H9 (cell line): ENCODE results near the gene GAS6. TPM values are rescaled to one million over a fixed set of nuclear protein-coding genes. Genes with fewer than 3 reads are reported as not detected.
A peak's percentile ranks its signal among the peaks of the same experiment; 100 is the strongest.
"Not testable (repeated sequence)": the region's sequence is repeated elsewhere in the genome, so short reads cannot be mapped to it uniquely, and the experiment has no call there.

ENCODE experiments used
- DNase-seq: peaks from one replicate; pipeline ENCODE4 v3.0.0-alpha.2; 2017
- H2AFZ ChIP-seq: one replicate; pipeline ENCODE4 v1.6.1; 2013; ENCODE audit warnings: mild to moderate bottlenecking, low read length, control low read depth, moderate library complexity
- H2AK5ac ChIP-seq: 2 replicates; pipeline ENCODE4 v1.6.1; 2013; ENCODE audit warnings: low read length, control low read depth, mixed read lengths; ENCODE audit not compliant: insufficient read length
- H2BK120ac ChIP-seq: one replicate; pipeline ENCODE4 v1.6.1; 2013; ENCODE audit warnings: low read depth, mild to moderate bottlenecking, low read length, control low read depth, inconsistent platforms; ENCODE audit not compliant: poor library complexity, severe bottlenecking
- H2BK12ac ChIP-seq: 2 replicates; pipeline ENCODE4 v1.6.1; 2013; ENCODE audit warnings: low read length, control low read depth, mixed read lengths, low read depth; ENCODE audit not compliant: insufficient read length
- H2BK15ac ChIP-seq: 2 replicates; pipeline ENCODE4 v1.6.1; 2013; ENCODE audit warnings: low read depth, low read length, control low read depth
- H2BK20ac ChIP-seq: one replicate; pipeline ENCODE4 v1.6.1; 2013; ENCODE audit warnings: low read depth, mild to moderate bottlenecking, low read length, control low read depth, inconsistent platforms; ENCODE audit not compliant: poor library complexity, severe bottlenecking
- H2BK5ac ChIP-seq: 2 replicates; pipeline ENCODE4 v1.6.1; 2013; ENCODE audit warnings: low read length, control low read depth, mixed read lengths; ENCODE audit not compliant: insufficient read length
- H3K14ac ChIP-seq: 2 replicates; pipeline ENCODE4 v1.6.1; 2013; ENCODE audit warnings: low read length, control low read depth; ENCODE audit not compliant: insufficient read depth
- H3K18ac ChIP-seq: 2 replicates; pipeline ENCODE4 v1.6.1; 2013; ENCODE audit warnings: low read depth, mild to moderate bottlenecking, mixed read lengths, low read length, control low read depth; ENCODE audit not compliant: insufficient read length
- H3K23ac ChIP-seq: 2 replicates; pipeline ENCODE4 v1.6.1; 2013; ENCODE audit warnings: low read length, control low read depth, mixed read lengths, low read depth; ENCODE audit not compliant: insufficient read length
- H3K23me2 ChIP-seq: 2 replicates; pipeline ENCODE4 v1.6.1; 2013; ENCODE audit warnings: low read depth, mild to moderate bottlenecking, mixed read lengths, low read length, control low read depth; ENCODE audit not compliant: insufficient read length, poor library complexity, severe bottlenecking
- H3K27ac ChIP-seq: 2 replicates; pipeline ENCODE4 v1.5.1; 2013; ENCODE audit warnings: low read length, control low read depth, mixed read lengths, low read depth; ENCODE audit not compliant: insufficient read length
- H3K27me3 ChIP-seq: 2 replicates; pipeline ENCODE4 v1.6.1; 2013; ENCODE audit warnings: low read length, control low read depth, inconsistent platforms; ENCODE audit not compliant: insufficient read depth
- H3K4ac ChIP-seq: 2 replicates; pipeline ENCODE4 v1.6.1; 2013; ENCODE audit warnings: low read depth, mild to moderate bottlenecking, control low read depth, inconsistent platforms, low read length, moderate library complexity
- H3K4me1 ChIP-seq: 2 replicates; pipeline ENCODE4 v1.6.1; 2013; ENCODE audit warnings: low read length, control low read depth, inconsistent platforms; ENCODE audit not compliant: insufficient read depth
- H3K4me2 ChIP-seq: 2 replicates; pipeline ENCODE4 v1.6.1; 2013; ENCODE audit warnings: low read length, control low read depth, mixed read lengths; ENCODE audit not compliant: insufficient read length, insufficient read depth
- H3K56ac ChIP-seq: 2 replicates; pipeline ENCODE4 v1.6.1; 2013; ENCODE audit warnings: low read depth, mild to moderate bottlenecking, mixed read lengths, low read length, control low read depth; ENCODE audit not compliant: insufficient read length
- H3K79me1 ChIP-seq: 2 replicates; pipeline ENCODE4 v1.6.1; 2013; ENCODE audit warnings: low read depth, mild to moderate bottlenecking, moderate library complexity, low read length, control low read depth, inconsistent platforms; ENCODE audit not compliant: insufficient read depth, poor library complexity, severe bottlenecking
- H3K79me2 ChIP-seq: 2 replicates; pipeline ENCODE4 v1.6.1; 2013; ENCODE audit warnings: low read length, control low read depth, inconsistent platforms; ENCODE audit not compliant: insufficient read depth
- H3K9ac ChIP-seq: 2 replicates; pipeline ENCODE4 v1.6.1; 2013; ENCODE audit warnings: low read length, control low read depth, mixed read lengths; ENCODE audit not compliant: insufficient read length; ENCODE audit errors: extremely low read depth
- H3K9me3 ChIP-seq: one replicate; pipeline ENCODE4 v1.6.1; 2013; ENCODE audit warnings: low read depth, low read length, inconsistent platforms; ENCODE audit not compliant: control insufficient read depth
- H3T11ph ChIP-seq: one replicate; pipeline ENCODE4 v1.6.1; 2013; ENCODE audit warnings: mild to moderate bottlenecking, low read length, control low read depth, inconsistent platforms
- H4K20me1 ChIP-seq: one replicate; pipeline ENCODE4 v1.6.1; 2013; ENCODE audit not compliant: control insufficient read depth, insufficient read length, insufficient read depth
- H4K5ac ChIP-seq: 2 replicates; pipeline ENCODE4 v1.6.1; 2013; ENCODE audit warnings: low read depth, mild to moderate bottlenecking, mixed read lengths, low read length, control low read depth; ENCODE audit not compliant: insufficient read length
- H4K8ac ChIP-seq: replicated peaks from 2 replicates; pipeline ENCODE4 v1.6.1; 2013; ENCODE audit warnings: low read length, control low read depth, mixed read lengths, low read depth; ENCODE audit not compliant: insufficient read length
- H4K91ac ChIP-seq: 2 replicates; pipeline ENCODE4 v1.6.1; 2013; ENCODE audit warnings: low read depth, mild to moderate bottlenecking, moderate library complexity, mixed read lengths, low read length, control low read depth; ENCODE audit not compliant: insufficient read length
- H3K27ac Mint-ChIP-seq, 3 experiments: 2 replicates in 2 of 3; 3 replicates in 1 of 3; pipeline ENCODE4 v1.8.0; 2020 to 2021; ENCODE audit warnings: mixed read lengths in 3 of 3, mild to moderate bottlenecking in 1 of 3, moderate library complexity in 1 of 3
- H3K27me3 Mint-ChIP-seq: 2 replicates; pipeline ENCODE4 v1.8.0; 2021; ENCODE audit warnings: low read depth, mild to moderate bottlenecking, moderate library complexity, mixed read lengths
- H3K36me3 Mint-ChIP-seq, 3 experiments: 2 replicates in 2 of 3; 3 replicates in 1 of 3; pipeline ENCODE4 v1.8.0; 2020 to 2021; ENCODE audit warnings: low read depth in 3 of 3, mixed read lengths in 3 of 3; ENCODE audit not compliant: insufficient read depth in 1 of 3
- H3K4me1 Mint-ChIP-seq, 2 experiments: 2 replicates each; pipeline ENCODE4 v1.8.0; 2020; ENCODE audit warnings: mixed read lengths in 2 of 2
- H3K4me3 Mint-ChIP-seq, 2 experiments: 2 replicates in 1 of 2; 3 replicates in 1 of 2; pipeline ENCODE4 v1.8.0; 2020 to 2021; ENCODE audit warnings: mild to moderate bottlenecking in 2 of 2, mixed read lengths in 2 of 2, moderate library complexity in 1 of 2
- H3K9me3 Mint-ChIP-seq, 2 experiments: 2 replicates in 1 of 2; 3 replicates in 1 of 2; pipeline ENCODE4 v1.8.0; 2020; ENCODE audit warnings: mild to moderate bottlenecking in 2 of 2, mixed read lengths in 2 of 2, moderate library complexity in 1 of 2
- WGBS: extraction: QIAGEN DNeasy Blood & Tissue Kit; methylation state at CpG from one replicate; pipeline ENCODE4 v1.1.7; 2013; ENCODE audit warnings: missing lambda C conversion rate, low lambda C conversion rate, mixed read lengths; ENCODE audit not compliant: insufficient read length; ENCODE audit errors: extremely low coverage; 5-methylcytosine and 5-hydroxymethylcytosine counted together
- long read RNA-seq: library from polyadenylated mRNA; unstranded; transcript quantifications from one replicate; pipeline ENCODE4 v2.0.0, GENCODE V29; 2020
- total RNA-seq: library from RNA; stranded (reverse); gene quantifications from 2 replicates; pipeline ENCODE4 v1.2.1, GENCODE V29; 2021
- TF ChIP-seq, protein P1 (sequence below): fragments of 200-600 bp; sonication (generic); conservative IDR thresholded peaks from 3 replicates; pipeline ENCODE4 v1.8.0; 2021; ENCODE audit warnings: antibody characterized with exemption, mild to moderate bottlenecking

The GAS6 gene
- 19.5 and 20.5 TPM in 2 replicates for total RNA-seq
- long read RNA-seq, partial matches to known transcripts, result 5 of 19 reads
- long read RNA-seq, other reads (novel, unspliced or antisense), result 7 of 19 reads

DNA sequence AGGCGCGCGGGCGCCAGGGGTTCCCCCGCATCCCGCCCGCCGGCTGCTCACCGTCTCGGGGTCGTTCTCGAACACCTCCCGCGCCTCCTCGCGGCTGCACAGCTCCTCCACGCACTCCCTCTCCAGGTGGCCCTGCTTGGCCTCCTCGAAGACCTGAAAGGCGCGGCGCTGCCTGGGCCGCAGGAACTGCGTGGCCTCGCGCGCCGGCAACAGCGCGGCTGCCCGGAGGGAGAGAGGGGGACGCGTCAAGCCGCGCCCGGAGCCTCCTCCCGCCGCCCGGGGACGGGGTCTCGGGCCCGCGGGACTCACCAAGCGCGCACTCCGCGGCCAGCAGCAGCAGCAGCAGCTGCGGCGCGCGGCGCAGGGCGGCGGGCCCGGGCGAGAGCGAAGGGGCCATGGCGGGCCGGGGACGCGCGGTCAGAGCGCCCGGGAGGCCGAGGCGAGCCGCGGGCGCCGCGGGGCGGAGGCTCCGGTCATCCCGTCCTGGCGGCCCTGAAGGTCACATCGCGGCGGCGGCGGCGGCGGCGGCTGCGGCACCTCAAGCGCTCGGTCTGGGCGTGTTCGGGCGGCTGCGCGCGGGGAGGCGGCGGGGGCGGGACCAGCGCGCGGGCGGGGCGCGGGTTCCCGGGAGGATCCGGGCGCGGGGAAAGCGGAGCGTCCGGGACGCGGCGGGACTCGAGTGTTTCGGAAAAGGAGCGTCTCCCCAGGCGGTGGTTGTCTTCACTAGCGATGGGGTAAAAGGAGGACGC lies at the start of gene GAS6:
GAS6 (minus strand) TSS at position 553 of the 749 bp plus-strand sequence; CDS start at position 397, 156 bp downstream.
- TF ChIP-seq, protein P1, sequence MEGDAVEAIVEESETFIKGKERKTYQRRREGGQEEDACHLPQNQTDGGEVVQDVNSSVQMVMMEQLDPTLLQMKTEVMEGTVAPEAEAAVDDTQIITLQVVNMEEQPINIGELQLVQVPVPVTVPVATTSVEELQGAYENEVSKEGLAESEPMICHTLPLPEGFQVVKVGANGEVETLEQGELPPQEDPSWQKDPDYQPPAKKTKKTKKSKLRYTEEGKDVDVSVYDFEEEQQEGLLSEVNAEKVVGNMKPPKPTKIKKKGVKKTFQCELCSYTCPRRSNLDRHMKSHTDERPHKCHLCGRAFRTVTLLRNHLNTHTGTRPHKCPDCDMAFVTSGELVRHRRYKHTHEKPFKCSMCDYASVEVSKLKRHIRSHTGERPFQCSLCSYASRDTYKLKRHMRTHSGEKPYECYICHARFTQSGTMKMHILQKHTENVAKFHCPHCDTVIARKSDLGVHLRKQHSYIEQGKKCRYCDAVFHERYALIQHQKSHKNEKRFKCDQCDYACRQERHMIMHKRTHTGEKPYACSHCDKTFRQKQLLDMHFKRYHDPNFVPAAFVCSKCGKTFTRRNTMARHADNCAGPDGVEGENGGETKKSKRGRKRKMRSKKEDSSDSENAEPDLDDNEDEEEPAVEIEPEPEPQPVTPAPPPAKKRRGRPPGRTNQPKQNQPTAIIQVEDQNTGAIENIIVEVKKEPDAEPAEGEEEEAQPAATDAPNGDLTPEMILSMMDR, result peak; percentile 11; the same call in 1 of the 3 replicates
- H4K8ac ChIP-seq, result no peak within 1 kb of the TSS
- H2BK20ac ChIP-seq, result no peak within 1 kb of the TSS
- peak within 1 kb of the TSS; percentile 66 for H3K4me2 ChIP-seq
- peak within 1 kb of the TSS; percentile 39 for H3K18ac ChIP-seq
- no peak within 1 kb of the TSS; a peak in 1 of 7 replicates for H3K27ac Mint-ChIP-seq
- no peak within 1 kb of the TSS for H3K4ac ChIP-seq
- no peak within 1 kb of the TSS for H3K56ac ChIP-seq
- no CpG with 5 or more reads among the region's 116 CpGs for WGBS
- H3K79me2 ChIP-seq, result no peaks in the 10 kb centered on the region
- no peak within 1 kb of the TSS for H2BK15ac ChIP-seq
- peak within 1 kb of the TSS; percentile 65 to 83 for H3K4me3 Mint-ChIP-seq
- H3K9ac ChIP-seq, result no peak within 1 kb of the TSS
- H3K4me1 Mint-ChIP-seq, result peaks cover 45 to 51% of the 10 kb centered on the region in 2 experiments
- H3K4me1 ChIP-seq, result peaks cover 14% of the 10 kb centered on the region; the same call in 1 of the 2 replicates
- peaks cover 7% of the 10 kb centered on the region for H3K23me2 ChIP-seq
- H4K5ac ChIP-seq, result no peak within 1 kb of the TSS
- peak within 1 kb of the TSS; percentile 16 for H3K14ac ChIP-seq
- H3K9me3 Mint-ChIP-seq, result peaks cover 0 to 9% of the 10 kb centered on the region in 2 experiments; a peak in 2 of 5 replicates
- no peaks in the 10 kb centered on the region for H3K9me3 ChIP-seq
- H2AK5ac ChIP-seq, result no peak within 1 kb of the TSS
- H2AFZ ChIP-seq, result no peak within 1 kb of the TSS
- H3K27ac ChIP-seq, result no peak within 1 kb of the TSS
- peaks cover 2% of the 10 kb centered on the region for H4K20me1 ChIP-seq
- H2BK120ac ChIP-seq, result no peak within 1 kb of the TSS
- H2BK5ac ChIP-seq, result no peak within 1 kb of the TSS
- H3K79me1 ChIP-seq, result no peaks in the 10 kb centered on the region
- no peak within 1 kb of the TSS for H3K23ac ChIP-seq
- H4K91ac ChIP-seq, result no peak within 1 kb of the TSS
- H3K27me3 ChIP-seq, result peaks cover 4% of the 10 kb centered on the region; the same call in 1 of the 2 replicates
- H2BK12ac ChIP-seq, result no peak within 1 kb of the TSS
- H3K27me3 Mint-ChIP-seq, result peaks cover 42% of the 10 kb centered on the region
- peak; percentile 35 for DNase-seq
- peaks cover 0 to 13% (median 7%) of the 10 kb centered on the region in 3 experiments; a peak in 4 of 7 replicates for H3K36me3 Mint-ChIP-seq
- H3T11ph ChIP-seq, result no peak within 1 kb of the TSS

DNA sequence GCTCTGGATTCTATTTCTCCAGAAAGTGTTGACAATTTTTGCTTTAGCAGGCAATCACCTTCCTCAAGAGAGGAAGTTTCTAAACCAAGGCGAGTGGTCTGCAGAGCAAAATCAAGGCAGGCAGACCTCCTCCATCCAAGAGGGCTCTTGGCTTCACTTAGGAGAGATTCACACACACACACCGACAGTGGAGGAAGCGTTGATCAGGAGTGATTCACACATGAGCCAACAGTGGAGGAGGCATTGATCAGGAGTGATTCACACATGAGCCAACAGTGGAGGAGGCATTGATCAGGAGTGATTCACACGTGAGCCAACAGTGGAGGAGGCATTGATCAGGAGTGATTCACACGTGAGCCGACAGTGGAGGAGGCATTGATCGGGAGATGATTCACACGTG lies 49.5 kb upstream of the GAS6 start:
- H3K27ac Mint-ChIP-seq, H3T11ph ChIP-seq, H2BK120ac ChIP-seq, H2AFZ ChIP-seq, H3K23me2 ChIP-seq, H4K91ac ChIP-seq, H3K9ac ChIP-seq, H3K56ac ChIP-seq, H3K9me3 Mint-ChIP-seq, H4K20me1 ChIP-seq, H3K18ac ChIP-seq, H3K9me3 ChIP-seq, H3K36me3 Mint-ChIP-seq, H2AK5ac ChIP-seq, DNase-seq, H3K4me1 ChIP-seq, H3K4ac ChIP-seq, H2BK12ac ChIP-seq, H2BK15ac ChIP-seq, H4K8ac ChIP-seq, H3K79me2 ChIP-seq, H3K14ac ChIP-seq, H3K79me1 ChIP-seq, H4K5ac ChIP-seq, H3K23ac ChIP-seq, H3K27me3 ChIP-seq, H3K4me2 ChIP-seq, H3K27ac ChIP-seq, H2BK5ac ChIP-seq, H3K4me3 Mint-ChIP-seq, H2BK20ac ChIP-seq: not testable (repeated sequence)
- no CpG with 5 or more reads among the region's 8 CpGs for WGBS
- H3K27me3 Mint-ChIP-seq, result peaks cover 19% of the 10 kb centered on the region
- H3K4me1 Mint-ChIP-seq, result peaks cover 3 to 12% of the 10 kb centered on the region in 2 experiments
